Esophagus muscularis mucosa (tissue), 3 donors: ENCODE measurements around the gene LARGE1.

ENCODE experiments used
- CTCF ChIP-seq, 3 experiments: fragments of 200-600 bp in 2 of 3; fragments of 450-650 bp in 1 of 3; sonication (generic) in 2 of 3; IDR thresholded peaks; one replicate each; pipeline ENCODE4 v1.5.1; 2017 to 2019; ENCODE audit warnings: antibody characterized with exemption in 3 of 3, mild to moderate bottlenecking in 2 of 3, moderate library complexity in 1 of 3
- POLR2A ChIP-seq: fragments of 450-650 bp; IDR thresholded peaks from one replicate; pipeline ENCODE4 v1.6.1; 2017; ENCODE audit warnings: antibody characterized with exemption, moderate library complexity, mild to moderate bottlenecking, low read depth

- no peak for TF ChIP-seq CTCF (IDR thresholded peaks at IDR 0.05)
- no peak for TF ChIP-seq POLR2A
Measured at GRCh38 chr22:33288078-33288477, 632.2 kb downstream of the LARGE1 start.
